Purkinje cell (primary cell): ENCODE results near the gene DGCR6. TPM values are rescaled to one million over a fixed set of nuclear protein-coding genes. Genes with fewer than 3 reads are reported as not detected.

Source experiments
- polyA plus RNA-seq: library from polyadenylated mRNA; unstranded; fragments of >200 nt; fragmentation: Nextera tagmentation; gene quantifications from 2 replicates; pipeline ENCODE4 v1.2.1, GENCODE V29; 2014

Gene DGCR6
- 6.5 and 8.0 TPM in 2 replicates for polyA plus RNA-seq

GRCh38 chr22:18905540-18906409, at the start of gene DGCR6:
Gene DGCR6 (plus strand): TSS chr22:18906320. CDS start chr22:18906375, 55 bp downstream.

GRCh38 chr22:18935889-18936529, 29.9 kb downstream of the DGCR6 start, which contains the start of gene PRODH:
Gene PRODH (minus strand): TSS chr22:18936293. CDS start chr22:18936287, 6 bp downstream.

Other genes with a start within 250 kb of the DGCR6 start
- not detected in 2 replicates for gene PRODH, start 30.0 kb downstream of the DGCR6 start, polyA plus RNA-seq
- gene DGCR2, start 216.1 kb downstream of the DGCR6 start, polyA plus RNA-seq, result 5.8 and 8.3 TPM in 2 replicates
- gene TSSK2, start 225.0 kb downstream of the DGCR6 start, polyA plus RNA-seq, result not detected in 2 replicates
- gene ESS2, start 238.3 kb downstream of the DGCR6 start, polyA plus RNA-seq, result 2.4 and 2.9 TPM in 2 replicates
- gene GSC2, start 244.0 kb downstream of the DGCR6 start, polyA plus RNA-seq, result not detected in 2 replicates